ENCODE data around the gene VAV3. TPM values are rescaled to one million over a fixed set of nuclear protein-coding genes. Genes with fewer than 3 reads are reported as not detected.

VAV3 gene, protein sequence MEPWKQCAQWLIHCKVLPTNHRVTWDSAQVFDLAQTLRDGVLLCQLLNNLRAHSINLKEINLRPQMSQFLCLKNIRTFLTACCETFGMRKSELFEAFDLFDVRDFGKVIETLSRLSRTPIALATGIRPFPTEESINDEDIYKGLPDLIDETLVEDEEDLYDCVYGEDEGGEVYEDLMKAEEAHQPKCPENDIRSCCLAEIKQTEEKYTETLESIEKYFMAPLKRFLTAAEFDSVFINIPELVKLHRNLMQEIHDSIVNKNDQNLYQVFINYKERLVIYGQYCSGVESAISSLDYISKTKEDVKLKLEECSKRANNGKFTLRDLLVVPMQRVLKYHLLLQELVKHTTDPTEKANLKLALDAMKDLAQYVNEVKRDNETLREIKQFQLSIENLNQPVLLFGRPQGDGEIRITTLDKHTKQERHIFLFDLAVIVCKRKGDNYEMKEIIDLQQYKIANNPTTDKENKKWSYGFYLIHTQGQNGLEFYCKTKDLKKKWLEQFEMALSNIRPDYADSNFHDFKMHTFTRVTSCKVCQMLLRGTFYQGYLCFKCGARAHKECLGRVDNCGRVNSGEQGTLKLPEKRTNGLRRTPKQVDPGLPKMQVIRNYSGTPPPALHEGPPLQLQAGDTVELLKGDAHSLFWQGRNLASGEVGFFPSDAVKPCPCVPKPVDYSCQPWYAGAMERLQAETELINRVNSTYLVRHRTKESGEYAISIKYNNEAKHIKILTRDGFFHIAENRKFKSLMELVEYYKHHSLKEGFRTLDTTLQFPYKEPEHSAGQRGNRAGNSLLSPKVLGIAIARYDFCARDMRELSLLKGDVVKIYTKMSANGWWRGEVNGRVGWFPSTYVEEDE
- total RNA-seq: 0.30 and 0.31 TPM in 2 replicates

DNA sequence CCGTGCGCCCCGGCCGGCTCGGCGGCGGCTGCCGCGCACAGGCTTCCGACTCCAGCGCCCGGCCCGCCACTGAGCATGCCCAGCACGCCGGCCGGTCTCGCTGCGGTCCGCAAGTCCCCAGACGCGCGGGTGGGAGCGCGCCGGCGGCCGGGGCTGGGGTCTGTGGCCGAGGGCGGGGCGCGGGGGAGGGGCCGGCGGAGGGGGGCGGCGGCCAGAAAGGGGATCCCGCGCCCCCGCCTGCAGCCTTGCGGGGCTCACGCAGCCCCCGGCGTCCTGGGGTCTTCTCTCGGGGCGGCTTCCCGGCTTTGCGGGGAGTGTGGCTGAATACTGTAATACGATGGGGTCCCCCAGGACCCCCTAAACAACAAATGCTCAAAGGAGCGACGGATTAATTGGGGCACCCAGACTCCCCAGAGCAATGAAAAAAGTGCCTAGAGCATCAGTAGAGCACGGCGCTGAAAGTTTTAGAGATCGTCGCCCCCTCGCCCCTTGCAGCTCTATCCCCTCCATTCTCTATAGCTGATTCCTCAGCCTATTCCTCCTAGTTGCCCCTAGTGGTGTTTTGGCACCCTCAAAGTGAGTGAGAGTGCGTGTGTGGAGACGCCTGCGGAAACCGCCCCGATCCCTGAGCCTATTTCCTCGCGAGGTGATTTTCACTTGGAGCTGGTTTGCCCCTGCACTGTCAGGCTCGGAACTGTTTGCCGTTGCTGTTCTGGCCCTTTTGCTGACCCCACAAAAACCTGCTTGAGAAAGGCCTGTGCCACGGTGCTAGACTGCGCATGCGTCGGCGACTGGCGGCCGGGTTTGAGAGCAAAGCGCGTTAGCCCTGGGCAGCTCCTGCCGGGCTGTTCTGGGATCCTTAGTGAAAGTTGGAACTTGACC lies at the start of gene VAV3:
TSS of gene VAV3 (minus strand) at position 71 of the 882 bp plus-strand sequence. CDS start 311 bp downstream, outside the sequence.

Other genes with a start within 250 kb of the VAV3 start
- gene SLC25A24, start 235.2 kb upstream of the VAV3 start, total RNA-seq: 32.8 and 35.7 TPM in 2 replicates